GM23248 (cell line): ENCODE data around the gene SF3A1.

Experiments used
- EZH2 ChIP-seq: fragments of 200-600 bp; sonication (generic); IDR thresholded peaks from 2 replicates; pipeline ENCODE4 v1.6.1; 2018; ENCODE audit warnings: antibody characterized with exemption, mild to moderate bottlenecking; ENCODE audit not compliant: insufficient read depth, poor library complexity, severe bottlenecking
- EZH2phosphoT487 ChIP-seq: fragments of 200-600 bp; sonication (generic); IDR thresholded peaks from 2 replicates; pipeline ENCODE4 v1.6.1; 2018; ENCODE audit warnings: antibody characterized with exemption, moderate library complexity, mild to moderate bottlenecking, low read depth; ENCODE audit not compliant: insufficient read depth

DNA sequence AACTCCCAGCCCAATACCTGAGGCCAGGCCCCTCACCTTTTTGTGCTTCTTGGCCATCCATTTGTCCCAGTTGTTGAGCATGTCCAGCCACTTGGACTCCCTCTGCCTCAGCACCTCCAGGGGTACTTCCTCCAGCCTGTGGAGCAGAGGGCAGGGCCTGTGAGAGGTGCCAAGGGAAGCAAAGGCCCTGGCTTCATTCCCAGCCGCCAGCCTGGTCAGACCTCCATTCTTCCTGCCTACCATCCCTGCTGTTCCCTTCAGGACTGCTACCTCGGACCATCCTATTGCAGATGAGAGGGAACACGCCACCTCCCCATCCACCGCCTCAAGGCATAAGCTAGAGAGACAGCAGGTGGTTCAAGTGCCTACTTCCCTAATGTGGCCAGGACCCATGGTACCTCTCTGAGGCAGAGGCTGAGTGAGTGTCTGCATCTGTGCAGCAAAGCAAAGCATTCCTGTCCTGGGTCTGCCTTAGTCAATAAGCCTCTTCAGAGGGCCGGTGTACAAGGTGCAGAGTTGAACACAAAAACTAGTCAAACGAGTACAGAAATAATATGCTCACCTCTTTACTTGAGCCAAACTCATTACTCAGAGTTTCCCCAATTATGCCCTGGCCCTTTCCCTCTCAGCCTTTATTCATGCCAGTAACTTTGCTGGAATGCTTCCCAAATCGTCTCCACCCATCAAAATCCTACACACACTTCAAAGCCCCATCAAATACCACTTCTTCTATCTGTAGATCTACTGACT is 52.0 kb downstream of the SF3A1 start:
- no peak for TF ChIP-seq EZH2phosphoT487
- TF ChIP-seq EZH2: no peak
